Osteoblast (primary cell): Measurements from ENCODE around the gene PDE6A. TPM values are rescaled to one million over a fixed set of nuclear protein-coding genes. Genes with fewer than 3 reads are reported as not detected.

Experiments
- DNase-seq: peaks from one replicate; pipeline ENCODE4 v3.0.0; 2011; ENCODE audit warnings: low spot score, mixed read lengths; ENCODE audit not compliant: insufficient read length; ENCODE audit errors: missing footprints
- H2AFZ ChIP-seq: 2 replicates; pipeline ENCODE4 v1.6.0; 2011; ENCODE audit warnings: mild to moderate bottlenecking, low read length
- H3K27ac ChIP-seq: 2 replicates; pipeline ENCODE4 v1.5.1; 2011; ENCODE audit warnings: mild to moderate bottlenecking, low read depth, low read length, moderate library complexity
- H3K27me3 ChIP-seq: 2 replicates; pipeline ENCODE4 v1.6.0; 2012; ENCODE audit warnings: mild to moderate bottlenecking, control low read depth, inconsistent platforms, low read length, moderate library complexity; ENCODE audit not compliant: insufficient read depth
- H3K36me3 ChIP-seq: 2 replicates; pipeline ENCODE4 v1.5.1; 2011; ENCODE audit warnings: mild to moderate bottlenecking, low read length, control low read depth, moderate library complexity; ENCODE audit not compliant: insufficient read depth
- H3K4me1 ChIP-seq: 2 replicates; pipeline ENCODE4 v1.5.1; 2011; ENCODE audit warnings: mild to moderate bottlenecking, low read length, control low read depth, moderate library complexity; ENCODE audit not compliant: insufficient read depth
- H3K4me2 ChIP-seq: 2 replicates; pipeline ENCODE4 v1.6.0; 2011; ENCODE audit warnings: mild to moderate bottlenecking, low read length; ENCODE audit not compliant: insufficient read depth
- H3K4me3 ChIP-seq: fragments of 200-600 bp; sonication (generic); 3 replicates; pipeline ENCODE4 v1.5.1; 2012; ENCODE audit warnings: mild to moderate bottlenecking, low read length, inconsistent platforms; ENCODE audit not compliant: insufficient read depth
- H3K79me2 ChIP-seq: 2 replicates; pipeline ENCODE4 v1.6.0; 2012; ENCODE audit warnings: mild to moderate bottlenecking, low read length, control low read depth, inconsistent platforms; ENCODE audit not compliant: insufficient read depth
- H3K9me3 ChIP-seq: 2 replicates; pipeline ENCODE4 v1.5.1; 2011; ENCODE audit warnings: low read depth, low read length, control low read depth
- H4K20me1 ChIP-seq: 2 replicates; pipeline ENCODE4 v1.6.0; 2012; ENCODE audit warnings: mild to moderate bottlenecking, low read length, control low read depth; ENCODE audit not compliant: insufficient read depth
- CTCF ChIP-seq: IDR thresholded peaks from 2 replicates; pipeline ENCODE4 v1.5.1; 2011; ENCODE audit warnings: mild to moderate bottlenecking, low read depth, low read length, moderate library complexity; ENCODE audit errors: extremely low read depth
- total RNA-seq: library from RNA; depleted of rRNA; stranded (reverse); fragments of >200 nt; gene quantifications from 2 replicates; pipeline ENCODE4 v1.2.3, GENCODE V29; 2012

PDE6A gene
- total RNA-seq, 1 donor, result under 0.01 TPM

- Histone ChIP-seq H3K4me1 (peaks cover 6% of the 10 kb centered on the region), H4K20me1 (no peaks in the 10 kb centered on the region)
- no peak for TF ChIP-seq CTCF
Observed at GRCh38 chr5:149833116-149833827, 111.3 kb downstream of the PDE6A start.

GRCh38 chr5:149832636-149833035 lies 112.0 kb downstream of the PDE6A start:
- Histone ChIP-seq H4K20me1 (no peaks in the 10 kb centered on the region), H2AFZ (no peak overlapping the region), H3K4me3 (no peak overlapping the region), H3K27ac (no peak overlapping the region), H3K36me3 (no peaks in the 10 kb centered on the region), H3K4me1 (peaks cover 6% of the 10 kb centered on the region), H3K27me3 (no peaks in the 10 kb centered on the region), H3K9me3 (no peaks in the 10 kb centered on the region), H3K4me2 (no peak overlapping the region), H3K79me2 (no peaks in the 10 kb centered on the region)
- TF ChIP-seq CTCF, result no peak
- no peak for DNase-seq

More at GRCh38 chr5:149833116-149833827, 111.3 kb downstream of the PDE6A start:
- H3K79me2 ChIP-seq, result no peaks in the 10 kb centered on the region
- no peaks in the 10 kb centered on the region for H3K9me3 ChIP-seq
- H3K27ac ChIP-seq, result no peak overlapping the region
- no peak for DNase-seq
- no peaks in the 10 kb centered on the region for H3K27me3 ChIP-seq
- no peak overlapping the region for H3K4me2 ChIP-seq
- no peaks in the 10 kb centered on the region for H3K36me3 ChIP-seq
- H2AFZ ChIP-seq, result no peak overlapping the region
- no peak overlapping the region for H3K4me3 ChIP-seq

- Histone ChIP-seq H3K27me3 (no peaks in the 10 kb centered on the region), H3K4me1 (peaks cover 6% of the 10 kb centered on the region), H3K4me3 (no peak overlapping the region), H2AFZ (no peak overlapping the region), H3K9me3 (no peaks in the 10 kb centered on the region), H3K27ac (no peak overlapping the region), H4K20me1 (no peaks in the 10 kb centered on the region), H3K79me2 (no peaks in the 10 kb centered on the region), H3K4me2 (no peak overlapping the region), H3K36me3 (no peaks in the 10 kb centered on the region)
- TF ChIP-seq CTCF, result no peak
- DNase-seq, result peak; percentile 91
Observed at GRCh38 chr5:149831492-149831891, 113.1 kb downstream of the PDE6A start.

- H3K9me3 ChIP-seq, result no peaks in the 10 kb centered on the region
- no peaks in the 10 kb centered on the region for H4K20me1 ChIP-seq
- no peaks in the 10 kb centered on the region for H3K27me3 ChIP-seq
- H3K79me2 ChIP-seq, result no peaks in the 10 kb centered on the region
- no peak for DNase-seq
- H3K27ac ChIP-seq, result no peak overlapping the region
- H2AFZ ChIP-seq, result no peak overlapping the region
- H3K36me3 ChIP-seq, result no peaks in the 10 kb centered on the region
- no peak overlapping the region for H3K4me2 ChIP-seq
- no peak overlapping the region for H3K4me3 ChIP-seq
- peaks cover 6% of the 10 kb centered on the region for H3K4me1 ChIP-seq
- TF ChIP-seq CTCF, result no peak
Observed at GRCh38 chr5:149830579-149830978, 114.0 kb downstream of the PDE6A start.
